Measurements from ENCODE around the gene TBC1D22A.

Gene TBC1D22A

GRCh38 chr22:47154621-47155081, 392.2 kb downstream of the TBC1D22A start:
- intact Hi-C loops (cut with DNase I): no loop called here
- peak in 41 of 42 donors; percentile 35 to 87 (median 58) for DNase-seq

DNA sequence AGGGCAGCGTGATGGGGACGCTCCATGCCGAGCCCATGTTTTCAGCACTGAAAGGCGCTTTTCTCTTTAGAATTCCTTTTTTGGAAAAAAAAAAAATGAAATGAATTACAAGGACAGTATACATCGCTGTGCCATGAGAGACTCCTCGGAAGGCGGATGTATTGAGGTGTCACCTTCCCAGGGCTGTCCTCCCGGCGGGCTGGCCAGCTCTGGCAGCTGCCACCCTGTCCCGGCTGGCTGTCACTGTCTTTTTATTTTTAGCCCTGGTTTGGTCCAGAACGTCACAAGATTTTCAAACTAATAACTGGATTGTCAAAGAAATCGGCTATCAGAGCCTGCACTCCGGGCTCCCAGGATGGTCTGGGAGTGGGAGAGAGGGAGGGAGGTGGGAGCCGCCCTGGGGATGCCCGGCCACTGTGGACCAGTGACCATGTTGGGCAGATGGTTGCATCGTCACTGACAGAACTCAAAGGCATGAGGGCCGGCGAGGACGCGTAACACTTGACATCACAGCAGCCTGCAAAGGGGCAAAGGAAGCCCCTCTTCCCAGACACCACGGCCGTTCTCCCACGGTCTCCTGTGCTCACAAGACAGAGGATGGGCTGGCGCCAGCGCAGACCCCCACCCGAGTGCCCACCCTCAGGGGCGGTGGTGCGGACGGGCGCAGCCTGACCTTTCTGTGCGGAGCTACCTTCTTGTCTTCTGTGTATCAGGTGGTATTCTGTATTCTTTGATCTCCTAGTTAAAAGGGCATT, 392.9 kb downstream of the TBC1D22A start:
- no peak for DNase-seq
- intact Hi-C loops (cut with DNase I): no loop called here

- intact Hi-C loops (cut with DNase I): no loop called here
- no peak for DNase-seq
Measured at GRCh38 chr22:47155912-47156311, 393.5 kb downstream of the TBC1D22A start.

DNA sequence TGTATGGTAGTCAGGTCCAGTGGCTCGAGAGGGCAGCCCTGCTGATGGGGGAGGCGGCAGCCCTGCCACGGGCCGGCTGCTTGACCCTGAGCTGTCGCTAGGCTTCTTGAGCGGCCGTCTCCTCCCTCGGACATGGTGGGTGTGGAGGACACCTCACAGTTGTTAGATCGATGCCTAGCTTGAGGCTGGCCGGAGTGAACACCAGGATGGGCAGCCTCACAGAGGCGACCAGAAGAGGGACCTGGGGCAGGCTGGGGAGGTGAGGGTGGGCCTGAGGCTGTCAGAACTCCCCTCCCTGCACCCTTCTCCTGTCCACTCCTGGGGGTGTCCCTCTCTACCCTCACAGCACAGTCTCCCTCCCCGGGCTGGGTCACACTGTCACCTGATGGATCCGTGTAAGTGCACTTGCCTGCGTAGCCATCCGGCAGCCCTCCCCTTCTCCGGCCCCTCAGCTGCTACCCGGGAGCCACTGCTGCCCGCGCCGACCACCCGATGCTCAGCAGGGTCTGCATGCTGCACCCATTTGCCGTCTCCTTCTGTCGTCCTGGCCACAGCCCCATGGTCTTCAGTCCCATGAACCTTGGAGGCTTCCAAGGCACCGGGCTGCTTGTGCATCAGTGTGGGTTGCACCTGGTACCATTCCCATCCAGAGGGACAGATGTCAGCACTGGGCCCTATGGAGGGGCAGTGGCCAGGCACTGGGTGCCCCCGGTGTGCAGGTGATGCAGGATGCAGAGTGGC, 394.1 kb downstream of the TBC1D22A start:
- intact Hi-C loops (cut with DNase I): no loop called here

DNA sequence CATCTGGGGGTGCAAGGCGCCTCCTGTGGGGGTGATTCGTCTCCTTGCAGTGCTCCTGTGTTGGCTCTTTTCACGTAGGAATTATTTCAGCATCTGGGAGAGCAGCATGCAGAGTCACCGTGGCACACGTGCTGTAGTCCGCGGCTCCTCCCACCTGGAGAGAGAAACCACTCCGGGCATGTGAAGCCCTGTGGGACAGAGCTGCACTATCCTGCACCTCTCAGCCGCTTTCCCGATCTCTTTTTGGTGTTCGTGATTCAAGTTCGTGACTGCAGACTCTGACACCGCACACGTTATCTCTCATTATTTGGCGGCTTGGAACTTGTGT, 394.6 kb downstream of the TBC1D22A start:
- no peak for DNase-seq
- intact Hi-C loops (cut with DNase I): no loop called here

More for the DNA sequence above, 394.1 kb downstream of the TBC1D22A start:
- no peak for DNase-seq

GRCh38 chr22:47157486-47158270, 395.2 kb downstream of the TBC1D22A start:
- intact Hi-C loops (cut with DNase I): no loop called here
- DNase-seq: no peak

DNA sequence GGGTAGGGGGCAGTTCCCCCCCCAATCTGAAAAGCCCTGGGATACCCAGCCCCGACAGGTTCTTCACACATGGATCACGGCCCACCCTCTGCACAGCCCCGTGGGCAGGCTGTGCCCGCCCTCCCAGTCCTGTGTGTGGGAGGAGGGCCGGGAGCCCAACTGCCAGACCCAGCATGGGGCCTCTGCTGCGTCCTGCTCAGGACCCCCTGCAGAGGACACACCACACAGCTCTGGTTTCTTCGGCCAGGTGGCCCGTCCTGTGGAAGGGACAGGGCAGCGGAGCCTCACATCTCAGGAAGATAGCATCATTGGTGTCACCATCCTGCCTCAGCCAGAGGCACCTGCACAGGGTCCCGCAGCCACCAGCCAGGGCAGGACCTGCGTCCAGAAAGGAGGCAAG, 396.0 kb downstream of the TBC1D22A start:
- intact Hi-C loops (cut with DNase I): no loop called here

GRCh38 chr22:47159592-47159991, 397.1 kb downstream of the TBC1D22A start:
- intact Hi-C loops (cut with DNase I): no loop called here
- no peak for DNase-seq

More for the DNA sequence above, 396.0 kb downstream of the TBC1D22A start:
- DNase-seq: no peak

DNA sequence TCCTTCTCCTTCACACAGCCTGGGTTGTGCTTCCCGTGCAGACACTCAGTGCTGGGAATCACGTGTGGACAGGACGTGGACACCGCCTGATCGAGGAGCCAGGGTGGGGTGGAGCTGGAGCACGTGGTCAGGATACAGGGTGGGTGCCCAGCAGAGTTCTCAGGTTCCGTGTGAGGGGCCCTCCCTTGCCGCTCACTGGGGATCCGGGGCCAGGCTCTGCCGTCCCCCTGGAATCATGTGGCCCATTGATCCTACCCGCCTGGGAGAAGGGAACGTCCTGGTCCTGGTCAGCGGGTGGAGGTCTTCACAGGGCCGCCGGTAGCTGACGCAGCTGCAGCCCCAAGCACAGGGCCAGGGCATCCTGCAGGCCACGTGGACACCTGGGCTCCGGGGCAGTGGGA, 397.7 kb downstream of the TBC1D22A start:
- DNase-seq: no peak
- intact Hi-C loops (cut with DNase I): no loop called here

DNA sequence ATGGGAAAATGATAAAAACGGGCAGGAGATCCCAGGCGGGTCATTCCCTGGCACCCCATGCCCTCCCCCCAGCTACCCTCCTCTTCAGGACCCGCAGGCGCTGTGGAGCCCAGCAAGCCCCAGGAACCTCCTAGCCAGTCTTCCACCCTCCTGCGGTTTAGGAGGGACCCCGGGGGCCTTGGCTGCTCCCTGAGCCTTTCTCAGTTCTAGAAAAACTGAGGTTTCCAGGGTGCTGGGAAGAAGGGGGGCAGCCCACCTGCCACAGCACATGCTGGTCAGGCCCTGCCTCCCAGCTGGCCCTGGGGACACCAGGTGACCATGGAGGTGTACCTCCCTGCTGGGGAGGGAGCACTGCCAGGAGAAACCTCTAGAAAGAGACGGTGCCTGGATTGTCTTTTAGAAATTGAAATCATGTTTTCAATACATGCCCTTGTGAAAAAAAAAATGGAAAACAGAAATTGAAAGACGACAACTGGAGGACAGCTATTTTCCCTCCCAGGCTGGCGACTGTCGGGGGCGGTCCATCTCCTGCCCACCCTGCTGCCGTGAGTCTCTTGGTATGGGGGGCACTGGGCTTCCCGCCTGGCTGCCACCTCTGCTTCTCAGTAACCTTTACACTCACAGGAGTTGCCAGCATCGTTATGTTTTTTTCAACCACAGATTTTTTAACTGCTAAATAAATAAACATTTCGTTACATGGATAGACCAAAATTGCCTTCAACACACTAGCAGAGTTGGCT, 398.5 kb downstream of the TBC1D22A start:
- DNase-seq: peak in 1 of 42 donors; percentile 1
- intact Hi-C loops (cut with DNase I): no loop called here

- intact Hi-C loops (cut with DNase I): no loop called here
- peak in 2 of 42 donors; percentile 8 to 22 for DNase-seq
Measured at GRCh38 chr22:47161631-47162030, 399.2 kb downstream of the TBC1D22A start.

- intact Hi-C loops (cut with DNase I): no loop called here
- DNase-seq: peak in 7 of 42 donors; percentile 4 to 28 (median 11)
Measured at GRCh38 chr22:47162865-47163264, 400.4 kb downstream of the TBC1D22A start.

- intact Hi-C loops (cut with DNase I): no loop called here
- DNase-seq: peak in 7 of 42 donors; percentile 4 to 39 (median 12)
Measured at GRCh38 chr22:47163481-47163855, 401.0 kb downstream of the TBC1D22A start.

- DNase-seq: peak in 7 of 42 donors; percentile 4 to 25 (median 11)
- intact Hi-C loops (cut with DNase I): no loop called here
Measured at GRCh38 chr22:47163856-47164513, 401.5 kb downstream of the TBC1D22A start.

DNA sequence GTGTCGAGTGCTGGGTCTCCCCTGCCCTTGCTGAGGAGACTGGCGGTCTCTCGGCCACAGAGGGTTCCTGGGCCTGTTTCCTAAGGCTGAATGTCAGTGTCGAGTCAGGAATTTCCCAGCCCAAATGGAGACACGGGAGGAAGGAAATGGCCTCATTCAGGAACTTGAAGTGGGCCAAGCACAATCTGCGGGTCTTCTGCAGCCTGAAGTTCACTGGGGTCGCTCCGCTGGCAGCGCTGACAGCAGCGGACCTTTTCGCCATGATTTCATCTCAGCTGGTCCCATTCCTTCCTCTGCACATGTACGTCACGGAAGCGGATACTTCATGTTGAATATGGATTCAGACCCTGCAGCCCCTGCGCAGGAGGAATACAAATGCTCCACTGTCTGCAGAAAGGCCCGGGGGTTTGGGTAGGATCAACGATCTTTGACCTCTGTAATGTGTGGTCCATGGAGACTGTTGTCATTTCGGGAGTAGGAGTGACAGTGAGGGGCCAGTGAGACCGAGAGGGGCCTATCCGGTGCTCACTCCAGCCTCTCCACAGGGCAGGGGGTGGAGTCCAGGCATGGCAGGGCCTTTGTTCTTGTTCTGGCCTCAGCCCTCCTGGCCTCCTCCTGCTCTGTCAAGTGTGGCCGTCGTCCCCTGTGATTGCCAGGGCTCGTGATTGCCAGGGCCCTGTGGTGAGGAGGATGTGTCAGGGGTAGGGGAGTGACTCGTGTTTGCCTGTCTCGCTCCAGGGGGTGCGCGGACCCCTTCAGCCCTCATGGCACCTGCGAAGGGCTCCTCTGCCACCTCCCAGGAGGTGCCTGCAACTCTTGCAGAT, 402.3 kb downstream of the TBC1D22A start:
- intact Hi-C loops (cut with DNase I): no loop called here
- DNase-seq: peak in 6 of 42 donors; percentile 0 to 22 (median 12)

DNA sequence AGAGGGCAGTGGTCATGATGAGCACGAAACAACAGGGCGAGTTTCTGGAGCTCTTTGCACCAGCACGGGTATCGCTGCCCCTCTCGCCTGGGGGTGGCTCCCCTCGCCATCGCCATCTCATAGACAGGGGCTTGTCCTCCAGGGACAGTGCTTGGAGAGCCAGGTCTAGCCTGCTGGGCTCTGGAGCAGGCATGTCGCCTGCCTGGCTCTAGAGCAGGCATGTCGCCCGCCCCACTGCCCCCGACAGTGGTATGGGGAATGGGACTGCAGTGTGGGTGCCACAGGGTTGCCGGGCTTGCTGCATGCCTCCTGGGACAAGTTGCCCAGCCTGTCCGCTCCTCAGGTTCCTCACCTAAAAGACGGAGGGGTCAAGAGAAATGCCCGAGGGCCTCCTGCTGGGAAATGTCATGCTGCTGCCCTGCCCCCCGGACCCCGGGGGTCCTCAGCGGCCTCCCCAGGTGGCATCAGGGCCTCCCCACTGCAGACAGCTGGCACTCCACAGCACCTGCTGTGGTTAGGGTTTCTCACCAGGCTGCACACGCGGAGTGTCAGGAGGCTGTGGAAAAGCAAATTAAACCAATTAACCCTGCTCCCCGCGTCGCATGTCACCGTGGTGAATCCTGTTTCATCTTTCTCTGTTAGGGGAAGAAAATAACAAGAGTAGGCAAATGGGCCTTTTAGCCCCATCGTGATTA, 403.0 kb downstream of the TBC1D22A start:
- DNase-seq: peak in 8 of 42 donors; percentile 3 to 29 (median 10)
- intact Hi-C loops (cut with DNase I): no loop called here

- DNase-seq: peak in 5 of 42 donors; percentile 1 to 16 (median 6)
- intact Hi-C loops (cut with DNase I): no loop called here
Measured at GRCh38 chr22:47166033-47166404, 403.6 kb downstream of the TBC1D22A start.

All from head of caudate nucleus (tissue), 42 donors.